IMR-90 (cell line): Measurements from ENCODE around the gene PKN3. TPM values are rescaled to one million over a fixed set of nuclear protein-coding genes. Genes with fewer than 3 reads are reported as not detected.

ENCODE experiments used
- ATAC-seq: fragments of 200-7000 bp; cut with Tn5 transposase; 2 replicates; pipeline ENCODE4 v1.9.1; 2020; ENCODE audit warnings: low read depth, mild to moderate bottlenecking, moderate library complexity
- BruUV-seq: library from RNA; stranded (reverse); fragments of 400-500 nt; replicated peaks from 2 replicates; lab custom pipeline; 2021; lab: Mats Ljungman, UMichigan
- CTCF ChIA-PET: fragments of 300-600 bp; formaldehyde crosslinking; extraction: SDS; loops from one replicate; lab custom pipeline; 2021; ENCODE audit warnings: antibody characterized with exemption; lab: Yijun Ruan, JAX
- POLR2A ChIA-PET: fragments of 300-600 bp; sonication (Branson Sonifier 250); formaldehyde crosslinking; loops from one replicate; lab custom pipeline; 2022; ENCODE audit warnings: antibody characterized with exemption; ENCODE audit not compliant: unreplicated experiment; lab: Charles Lee
- DNase-seq: peaks from one replicate; pipeline ENCODE4 v3.0.0; 2013
- H2AFZ ChIP-seq: replicated peaks from 2 replicates; pipeline ENCODE3; 2013; ENCODE audit warnings: low read length, mild to moderate bottlenecking; ENCODE audit not compliant: poor library complexity
- H2AK5ac ChIP-seq: 2 replicates; pipeline ENCODE4 v1.6.1; 2013; ENCODE audit warnings: low read depth, low read length, inconsistent platforms
- H2AK9ac ChIP-seq: replicated peaks from 2 replicates; pipeline ENCODE3; 2013; ENCODE audit warnings: mild to moderate bottlenecking, low read depth, low read length, moderate library complexity; ENCODE audit not compliant: poor library complexity
- H2BK120ac ChIP-seq: 2 replicates; pipeline ENCODE4 v1.6.1; 2013; ENCODE audit warnings: low read depth, low read length, inconsistent platforms
- H2BK15ac ChIP-seq: 3 replicates; pipeline ENCODE4 v1.6.1; 2013; ENCODE audit warnings: low read depth, low read length, inconsistent platforms
- H2BK20ac ChIP-seq: 2 replicates; pipeline ENCODE4 v1.6.1; 2013; ENCODE audit warnings: low read depth, mild to moderate bottlenecking, inconsistent platforms, low read length, moderate library complexity
- H2BK5ac ChIP-seq: 2 replicates; pipeline ENCODE4 v1.6.1; 2013; ENCODE audit warnings: mild to moderate bottlenecking, low read depth, low read length, inconsistent platforms; ENCODE audit not compliant: poor library complexity, severe bottlenecking
- H3K14ac ChIP-seq: replicated peaks from 2 replicates; pipeline ENCODE4 v1.6.1; 2013; ENCODE audit warnings: low read depth, low read length, inconsistent platforms
- H3K18ac ChIP-seq: 2 replicates; pipeline ENCODE4 v1.6.1; 2013; ENCODE audit warnings: low read depth, low read length, control low read depth
- H3K23ac ChIP-seq: 2 replicates; pipeline ENCODE4 v1.6.1; 2013; ENCODE audit warnings: low read depth, low read length, inconsistent platforms
- H3K27ac ChIP-seq: 2 replicates; pipeline ENCODE4 v1.5.1; 2013; ENCODE audit warnings: mild to moderate bottlenecking, control low read depth, low read length; ENCODE audit not compliant: insufficient read depth
- H3K27me3 ChIP-seq: 2 replicates; pipeline ENCODE4 v1.6.1; 2013; ENCODE audit warnings: low read length; ENCODE audit not compliant: control insufficient read depth, insufficient read depth
- H3K36me3 ChIP-seq: 2 replicates; pipeline ENCODE4 v1.6.1; 2013; ENCODE audit warnings: low read length, mixed read lengths; ENCODE audit not compliant: control insufficient read depth, insufficient read depth
- H3K4ac ChIP-seq: 2 replicates; pipeline ENCODE4 v1.6.1; 2013; ENCODE audit warnings: low read depth, low read length, inconsistent platforms
- H3K4me1 ChIP-seq: 2 replicates; pipeline ENCODE4 v1.6.1; 2013; ENCODE audit warnings: low read length, mixed read lengths; ENCODE audit not compliant: control insufficient read depth, insufficient read depth
- H3K4me2 ChIP-seq: 2 replicates; pipeline ENCODE4 v1.6.1; 2013; ENCODE audit warnings: low read depth, mild to moderate bottlenecking, control low read depth, low read length, moderate library complexity
- H3K4me3 ChIP-seq: 2 replicates; pipeline ENCODE4 v1.5.1; 2013; ENCODE audit warnings: low read depth, mild to moderate bottlenecking, control low read depth, low read length, moderate library complexity; ENCODE audit not compliant: insufficient read depth
- H3K56ac ChIP-seq: 2 replicates; pipeline ENCODE4 v1.6.1; 2013; ENCODE audit warnings: low read length, inconsistent platforms; ENCODE audit not compliant: insufficient read depth; ENCODE audit errors: extremely low read depth
- H3K79me1 ChIP-seq, 2 experiments: 2 replicates each; pipeline ENCODE4 v1.6.1; 2013; ENCODE audit warnings: low read length in 2 of 2, inconsistent platforms in 1 of 2, low read depth in 1 of 2
- H3K9ac ChIP-seq: 2 replicates; pipeline ENCODE4 v1.6.1; 2013; ENCODE audit warnings: low read depth, low read length, control low read depth
- H3K9me1 ChIP-seq: 2 replicates; pipeline ENCODE4 v1.6.1; 2013; ENCODE audit warnings: low read length, inconsistent platforms; ENCODE audit not compliant: insufficient read depth
- H3K9me3 ChIP-seq: 2 replicates; pipeline ENCODE4 v1.6.1; 2013; ENCODE audit warnings: low read length; ENCODE audit not compliant: control insufficient read depth, insufficient read depth
- H4K20me1 ChIP-seq: 2 replicates; pipeline ENCODE4 v1.6.1; 2013; ENCODE audit warnings: low read length, inconsistent platforms; ENCODE audit not compliant: insufficient read depth
- H4K5ac ChIP-seq: 2 replicates; pipeline ENCODE4 v1.6.1; 2013; ENCODE audit warnings: mild to moderate bottlenecking, low read depth, low read length, control low read depth
- H4K8ac ChIP-seq, 2 experiments: 2 replicates each; pipeline ENCODE4 v1.6.1; 2013; ENCODE audit warnings: low read depth in 2 of 2, low read length in 2 of 2, control low read depth in 1 of 2, inconsistent platforms in 1 of 2
- H4K91ac ChIP-seq: 2 replicates; pipeline ENCODE4 v1.6.1; 2013; ENCODE audit warnings: low read depth, low read length, inconsistent platforms; ENCODE audit not compliant: insufficient read depth
- BHLHE40 ChIP-seq: fragments of 150-350 bp; IDR thresholded peaks from 2 replicates; pipeline ENCODE4 v1.6.1; 2016; ENCODE audit warnings: mild to moderate bottlenecking, low read depth, low read length
- WGBS, 2 experiments: methylation state at CpG; one replicate each; pipeline versions ENCODE4 v1.1.5 to v1.1.7; 2013; ENCODE audit warnings: missing lambda C conversion rate in 2 of 2; ENCODE audit not compliant: insufficient read length in 1 of 2; ENCODE audit errors: extremely low coverage in 2 of 2; 5-methylcytosine and 5-hydroxymethylcytosine counted together
- dilution Hi-C: fragments of 300-500 bp; cut with HindIII; formaldehyde crosslinking; loops from one replicate; pipeline ENCODE4 v1.14.3; 2018; ENCODE audit warnings: low sequenced_read_pairs; ENCODE audit not compliant: unreplicated experiment
- in situ Hi-C: fragments of 300-500 bp; cut with MboI; formaldehyde crosslinking; loops from 3 replicates; pipeline ENCODE4 v1.14.3; 2019; ENCODE audit warnings: low sequenced_read_pairs, inconsistent platforms, mixed read lengths
- intact Hi-C: fragments of 100-400 bp; cut with micrococcal nuclease; formaldehyde crosslinking; loops from 2 replicates; pipeline ENCODE4 v1.10.0; 2022
- polyA plus RNA-seq, 3 experiments: library from polyadenylated mRNA; depleted of rRNA; stranded (reverse); fragments of >200 nt; gene quantifications; 2 replicates each; pipeline ENCODE4 v1.2.3, GENCODE V29; 2012; ENCODE audit warnings: low replicate concordance in 1 of 3
- total RNA-seq: library from RNA; depleted of rRNA; stranded (reverse); fragments of >200 nt; gene quantifications from 2 replicates; pipeline ENCODE4 v1.2.3, GENCODE V29; 2012
- TF ChIP-seq, protein P1 (sequence below): conservative IDR thresholded peaks from 2 replicates; pipeline ENCODE4 v1.5.1; 2012; ENCODE audit warnings: mild to moderate bottlenecking, low read depth, low read length, improper control_type of control experiment
- TF ChIP-seq, protein P2 (sequence below): fragments of 150-350 bp; IDR thresholded peaks from 2 replicates; pipeline ENCODE4 v1.6.1; 2016; ENCODE audit warnings: low read depth, mild to moderate bottlenecking, low read length, moderate library complexity, borderline replicate concordance

Gene PKN3
- total and polyA plus RNA-seq, 2 of the 4 experiments (the other 2 are of a cell fraction) = 1.6 to 3.8 TPM

- intact Hi-C loops = no loop called here
- Histone ChIP-seq H3K56ac (no peak overlapping the region), H2AFZ (no peak overlapping the region), H3K79me1 (peaks cover 4 to 8% of the 10 kb centered on the region in 2 experiments; a peak in 2 of 4 replicates), H3K36me3 (peaks cover 46% of the 10 kb centered on the region), H4K8ac (no peak overlapping the region), H3K23ac (no peak overlapping the region), H2AK9ac (no peak overlapping the region), H4K5ac (no peak overlapping the region), H2BK15ac (no peak overlapping the region), H3K14ac (no peak overlapping the region), H2BK120ac (no peak overlapping the region), H3K4me3 (no peak overlapping the region), H3K9me1 (peaks cover 4% of the 10 kb centered on the region; the same call in 1 of the 2 replicates), H4K20me1 (no peaks in the 10 kb centered on the region), H2BK20ac (no peak overlapping the region), H3K9me3 (no peaks in the 10 kb centered on the region), H3K4ac (no peak overlapping the region), H3K27ac (no peak overlapping the region), H3K27me3 (no peaks in the 10 kb centered on the region), H3K9ac (no peak overlapping the region), H2AK5ac (no peak overlapping the region), H3K4me1 (no peaks in the 10 kb centered on the region), H4K91ac (no peak overlapping the region), H3K18ac (no peak overlapping the region), H3K4me2 (no peak overlapping the region), H2BK5ac (no peak overlapping the region)
- POLR2A ChIA-PET = no interaction called here
- TF ChIP-seq, protein P1, sequence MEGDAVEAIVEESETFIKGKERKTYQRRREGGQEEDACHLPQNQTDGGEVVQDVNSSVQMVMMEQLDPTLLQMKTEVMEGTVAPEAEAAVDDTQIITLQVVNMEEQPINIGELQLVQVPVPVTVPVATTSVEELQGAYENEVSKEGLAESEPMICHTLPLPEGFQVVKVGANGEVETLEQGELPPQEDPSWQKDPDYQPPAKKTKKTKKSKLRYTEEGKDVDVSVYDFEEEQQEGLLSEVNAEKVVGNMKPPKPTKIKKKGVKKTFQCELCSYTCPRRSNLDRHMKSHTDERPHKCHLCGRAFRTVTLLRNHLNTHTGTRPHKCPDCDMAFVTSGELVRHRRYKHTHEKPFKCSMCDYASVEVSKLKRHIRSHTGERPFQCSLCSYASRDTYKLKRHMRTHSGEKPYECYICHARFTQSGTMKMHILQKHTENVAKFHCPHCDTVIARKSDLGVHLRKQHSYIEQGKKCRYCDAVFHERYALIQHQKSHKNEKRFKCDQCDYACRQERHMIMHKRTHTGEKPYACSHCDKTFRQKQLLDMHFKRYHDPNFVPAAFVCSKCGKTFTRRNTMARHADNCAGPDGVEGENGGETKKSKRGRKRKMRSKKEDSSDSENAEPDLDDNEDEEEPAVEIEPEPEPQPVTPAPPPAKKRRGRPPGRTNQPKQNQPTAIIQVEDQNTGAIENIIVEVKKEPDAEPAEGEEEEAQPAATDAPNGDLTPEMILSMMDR = no peak
- TF ChIP-seq BHLHE40 = no peak
- TF ChIP-seq, protein P2, sequence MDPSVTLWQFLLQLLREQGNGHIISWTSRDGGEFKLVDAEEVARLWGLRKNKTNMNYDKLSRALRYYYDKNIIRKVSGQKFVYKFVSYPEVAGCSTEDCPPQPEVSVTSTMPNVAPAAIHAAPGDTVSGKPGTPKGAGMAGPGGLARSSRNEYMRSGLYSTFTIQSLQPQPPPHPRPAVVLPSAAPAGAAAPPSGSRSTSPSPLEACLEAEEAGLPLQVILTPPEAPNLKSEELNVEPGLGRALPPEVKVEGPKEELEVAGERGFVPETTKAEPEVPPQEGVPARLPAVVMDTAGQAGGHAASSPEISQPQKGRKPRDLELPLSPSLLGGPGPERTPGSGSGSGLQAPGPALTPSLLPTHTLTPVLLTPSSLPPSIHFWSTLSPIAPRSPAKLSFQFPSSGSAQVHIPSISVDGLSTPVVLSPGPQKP = no peak
- 91% methylated on average over 14 of the region's 22 CpGs; no CpG with 5 or more reads in 1 of the 2 experiments for WGBS, 2 experiments
- dilution Hi-C loops = no loop called here
- no TSS peak for BruUV-seq
- no peak for DNase-seq
- ATAC-seq = no peak
- CTCF ChIA-PET = no interaction called here
- in situ Hi-C loops = no loop called here
Measured at GRCh38 chr9:128750926-128751595, 48.8 kb downstream of the PKN3 start.
